EH (cell line): ENCODE results near the gene OGDH.
"Not testable (repeated sequence)": the region's sequence is repeated elsewhere in the genome, so short reads cannot be mapped to it uniquely, and the experiment has no call there.

Source experiments
- DNase-seq: peaks from one replicate; pipeline ENCODE4 v3.0.0-alpha.2; 2015; ENCODE audit warnings: low read depth

Gene OGDH

DNA sequence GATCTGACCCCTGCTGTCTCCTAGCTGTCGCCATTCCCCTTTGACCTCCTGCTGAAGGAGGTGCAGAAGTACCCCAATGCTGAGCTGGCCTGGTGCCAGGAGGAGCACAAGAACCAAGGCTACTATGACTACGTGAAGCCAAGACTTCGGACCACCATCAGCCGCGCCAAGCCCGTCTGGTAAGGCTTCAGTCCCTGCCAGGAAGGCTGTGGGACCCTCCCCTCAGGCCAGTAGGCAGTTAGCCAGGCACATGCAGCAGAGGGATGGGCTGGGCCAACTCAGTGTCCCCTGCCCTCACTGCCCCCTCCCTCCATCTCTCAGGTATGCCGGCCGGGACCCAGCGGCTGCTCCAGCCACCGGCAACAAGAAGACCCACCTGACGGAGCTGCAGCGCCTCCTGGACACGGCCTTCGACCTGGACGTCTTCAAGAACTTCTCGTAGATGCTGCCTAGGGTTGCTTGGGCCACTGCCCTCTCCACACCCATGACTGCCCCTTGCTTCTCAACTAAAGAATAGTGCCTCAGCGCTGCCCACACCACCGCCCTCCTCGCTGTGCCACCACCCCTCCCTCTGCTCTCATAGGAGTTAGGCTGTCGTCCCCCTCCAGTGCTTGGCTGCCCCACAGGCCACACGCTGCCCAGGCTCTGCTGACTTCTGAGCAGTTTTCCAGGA, 101.3 kb downstream of the OGDH start:
- DNase-seq: no peak

DNA sequence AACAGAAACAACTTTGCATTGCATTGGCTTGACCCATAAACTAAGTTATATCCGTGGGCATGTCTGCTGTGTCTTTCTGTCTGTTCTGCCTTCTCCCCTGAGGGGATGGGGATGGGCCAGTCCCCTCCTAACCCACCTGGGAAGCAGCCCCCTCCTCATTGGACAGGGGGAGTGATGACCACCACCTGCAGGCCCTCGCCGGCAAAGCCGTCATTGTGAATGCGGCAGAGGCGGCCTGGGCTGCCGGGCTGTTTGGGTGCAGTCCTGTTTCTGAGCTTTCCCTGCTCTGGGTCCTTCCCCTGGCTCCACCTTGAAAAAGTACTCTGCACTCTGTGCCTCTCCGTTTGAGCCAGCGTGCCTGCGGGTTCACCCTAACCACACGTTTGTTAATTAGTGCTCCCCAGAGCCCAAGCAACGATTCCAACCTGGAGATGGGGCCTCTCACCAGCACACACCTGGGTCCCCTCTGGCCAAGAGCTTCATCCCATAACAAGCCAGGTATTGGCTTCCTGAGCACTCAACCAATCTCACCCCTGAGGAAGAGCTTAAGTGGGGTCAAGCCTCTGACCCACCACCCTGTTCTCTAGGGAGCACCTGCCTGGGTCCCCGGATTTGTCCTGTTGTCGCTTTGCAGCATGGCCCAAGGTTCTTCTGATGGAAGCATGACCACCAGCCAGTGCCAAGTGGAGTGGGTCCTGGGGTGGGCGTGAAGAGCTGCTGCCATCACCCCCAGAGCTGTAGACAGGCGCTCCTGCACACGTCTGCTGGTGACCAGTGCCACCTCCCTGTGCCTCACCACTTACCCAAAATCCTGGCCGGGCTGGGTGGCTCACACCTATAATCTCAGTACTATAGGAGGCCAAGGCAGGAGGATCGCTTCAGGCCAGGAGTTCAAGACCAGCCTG, 102.8 kb downstream of the OGDH start:
- no peak for DNase-seq

DNA sequence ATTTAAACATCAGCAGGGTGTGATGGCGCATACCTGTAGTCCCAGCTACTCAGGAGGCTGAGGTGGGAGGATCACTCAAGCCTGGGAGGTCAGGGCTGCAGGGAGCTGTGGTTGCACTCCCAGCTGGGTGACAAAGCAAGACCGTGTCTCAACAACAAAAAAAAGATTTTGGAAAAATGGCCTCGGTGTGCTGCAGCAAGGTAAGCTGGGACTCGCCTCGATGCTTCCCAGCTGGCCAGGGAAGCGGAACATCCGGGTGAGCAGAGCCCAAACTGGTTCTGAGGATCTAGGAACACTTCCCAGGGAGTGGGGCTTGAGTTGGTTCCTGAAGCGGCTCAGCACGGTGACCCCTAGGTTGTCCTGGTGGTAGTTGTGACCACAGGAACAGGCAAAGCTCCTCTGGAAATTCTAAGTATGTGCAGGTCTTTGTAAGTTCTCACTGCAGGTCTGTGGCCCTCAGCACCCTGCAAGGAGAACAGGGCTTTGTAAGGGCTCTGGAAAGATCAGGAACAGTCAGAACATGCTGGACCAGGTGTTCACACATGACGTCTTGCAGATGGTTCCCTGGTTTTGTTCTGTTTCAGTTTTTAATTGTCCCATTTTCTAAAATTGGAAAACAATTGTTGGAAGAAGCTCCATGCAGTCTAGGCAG, 103.6 kb downstream of the OGDH start:
- no peak for DNase-seq

DNA sequence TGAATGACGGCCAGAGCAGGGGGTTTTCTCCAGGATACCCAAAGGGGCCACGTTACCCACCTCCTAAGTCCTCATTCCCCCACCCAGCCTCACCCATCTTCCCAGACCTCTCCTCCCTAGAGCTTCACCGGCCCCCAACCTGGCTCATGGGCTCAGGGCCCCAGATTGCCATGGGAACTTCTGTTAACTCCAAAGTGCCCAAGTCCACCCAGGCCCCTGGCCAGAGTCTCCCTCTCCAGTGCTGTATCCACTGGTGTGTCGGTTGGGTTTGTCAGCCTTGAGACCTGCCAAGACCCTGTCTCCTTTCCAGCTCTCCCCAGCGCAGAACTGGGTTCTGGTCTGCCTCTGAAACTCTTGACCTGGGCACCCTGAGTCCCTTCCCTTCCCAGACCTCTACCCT, 105.1 kb downstream of the OGDH start:
- no peak for DNase-seq

DNA sequence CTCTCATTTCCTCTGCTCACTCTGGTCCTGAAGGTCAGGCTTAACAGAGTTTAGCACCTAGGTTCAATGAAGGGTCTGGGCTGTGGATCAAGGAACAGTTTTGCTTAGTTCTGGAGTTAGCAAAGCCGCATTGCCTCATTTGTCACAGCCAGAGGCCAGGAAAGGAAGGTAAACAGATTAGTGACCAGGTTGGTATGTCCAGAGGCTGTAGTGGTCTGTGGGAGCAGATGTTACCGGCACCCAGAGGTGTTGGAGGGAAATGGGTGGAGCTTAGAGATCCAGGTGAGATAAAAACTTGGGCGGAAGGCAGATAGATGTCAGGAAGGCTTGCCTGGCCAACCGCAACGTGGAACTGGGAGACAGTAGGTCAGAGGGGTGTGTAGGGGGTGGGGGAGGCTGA, 105.6 kb downstream of the OGDH start:
- DNase-seq: no peak

DNA sequence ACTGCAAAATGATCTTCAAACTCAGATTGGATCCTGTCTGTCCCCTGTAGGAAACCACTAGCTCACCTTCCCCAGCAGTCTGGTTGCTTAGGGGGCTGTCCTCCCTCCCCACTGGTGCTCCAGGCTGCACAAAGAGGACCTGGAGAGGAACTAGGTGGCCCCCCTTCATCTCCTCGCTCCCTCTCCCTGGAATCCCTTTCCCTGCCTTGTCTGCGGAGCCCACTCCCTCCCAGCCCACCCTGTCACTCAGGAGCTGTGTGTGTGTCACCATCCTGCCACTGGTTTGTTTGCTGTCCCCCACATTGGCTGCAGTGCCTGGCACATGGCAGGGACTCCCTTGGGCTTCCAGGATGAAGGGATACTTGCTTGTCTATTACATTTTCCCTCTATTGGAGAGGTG, 106.7 kb downstream of the OGDH start:
- no peak for DNase-seq

DNA sequence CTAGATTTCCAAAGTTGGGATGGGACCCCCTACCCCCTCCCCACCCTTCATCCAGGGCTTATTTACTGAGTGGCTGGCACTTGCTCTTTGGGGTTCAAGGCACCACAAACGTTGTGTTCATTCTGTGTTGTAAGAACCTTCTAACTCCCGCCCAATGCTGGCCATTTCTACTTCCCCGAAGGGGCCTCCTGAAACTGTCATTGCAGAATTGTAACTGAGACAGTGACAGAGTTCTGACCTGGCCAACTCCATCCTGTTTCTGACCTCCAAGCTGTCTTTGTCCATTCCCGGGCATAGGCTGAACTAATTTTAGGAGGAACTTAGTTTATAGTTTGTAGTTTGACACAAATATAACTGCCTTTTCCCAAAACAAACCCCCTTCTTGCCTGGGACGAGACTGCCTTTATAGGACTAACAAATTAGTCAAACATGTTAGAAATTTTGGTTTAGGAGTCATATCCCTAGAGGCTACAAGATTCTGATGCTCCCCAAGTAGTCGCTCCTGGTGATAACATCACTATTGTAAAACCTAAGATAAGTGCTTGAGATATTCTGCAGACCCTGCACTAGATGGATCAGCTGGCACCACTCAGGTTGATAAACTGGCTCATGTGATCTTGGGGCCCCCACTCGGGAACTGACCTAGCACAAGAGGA, 107.4 kb downstream of the OGDH start:
- peak; percentile 49 for DNase-seq

DNA sequence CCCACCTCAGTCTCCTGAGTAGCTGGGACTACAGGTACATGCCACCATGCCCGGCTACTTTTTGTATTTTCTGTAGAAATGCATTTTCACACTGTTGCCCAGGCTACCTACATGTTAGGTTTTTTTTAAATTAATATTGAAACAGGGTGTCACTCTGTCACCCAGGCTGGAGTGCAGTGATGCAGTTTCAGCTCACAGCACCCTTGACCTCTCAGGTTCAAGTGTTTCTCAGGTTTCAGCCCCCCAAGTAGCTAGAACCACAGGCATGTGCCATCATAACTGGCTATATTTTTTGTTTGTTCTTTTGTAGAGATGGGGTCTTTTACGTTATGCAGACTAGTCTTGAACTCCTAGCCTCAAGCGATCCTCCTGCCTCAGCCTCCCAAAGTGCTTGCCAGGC, 109.8 kb downstream of the OGDH start:
- no peak for DNase-seq

DNA sequence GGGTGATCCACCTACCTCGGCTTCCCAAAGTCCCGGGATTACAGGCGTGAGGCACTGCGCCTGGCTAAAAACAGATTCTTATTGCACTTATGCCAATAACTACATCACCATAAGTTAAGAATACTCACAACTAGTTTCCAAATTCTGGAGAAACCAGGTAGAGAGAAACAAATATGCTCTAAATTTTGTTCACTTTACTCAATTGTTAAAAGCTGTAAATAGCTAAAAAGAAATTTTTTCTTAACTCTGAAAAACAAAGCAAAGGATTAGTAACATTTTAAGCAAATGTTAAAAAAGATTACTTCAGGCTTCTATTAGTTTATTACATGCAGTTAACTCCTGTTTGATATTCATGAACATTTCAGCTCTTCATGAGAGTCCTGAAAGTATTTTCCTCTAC, 113.9 kb downstream of the OGDH start:
- DNase-seq: no peak

DNA sequence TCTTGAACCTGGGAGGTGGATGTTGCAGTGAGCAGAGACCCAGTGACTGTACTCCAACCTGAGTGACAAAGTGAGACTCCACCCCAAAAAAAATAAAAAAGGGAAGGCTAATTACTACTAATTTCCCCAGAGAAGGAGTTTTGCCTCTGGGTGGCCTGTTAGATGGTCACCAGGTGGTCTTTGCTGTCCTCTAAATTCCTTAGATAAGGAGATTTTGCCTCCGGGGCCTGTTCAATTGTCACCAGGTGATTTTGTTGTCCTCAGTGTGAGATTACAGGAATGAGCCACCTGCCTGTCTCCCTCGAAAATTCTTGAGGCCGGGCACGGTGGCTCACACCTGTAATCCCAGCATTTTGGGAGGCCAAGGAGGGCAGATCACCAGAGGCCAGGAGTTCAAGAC, 117.8 kb downstream of the OGDH start:
- DNase-seq: no peak

DNA sequence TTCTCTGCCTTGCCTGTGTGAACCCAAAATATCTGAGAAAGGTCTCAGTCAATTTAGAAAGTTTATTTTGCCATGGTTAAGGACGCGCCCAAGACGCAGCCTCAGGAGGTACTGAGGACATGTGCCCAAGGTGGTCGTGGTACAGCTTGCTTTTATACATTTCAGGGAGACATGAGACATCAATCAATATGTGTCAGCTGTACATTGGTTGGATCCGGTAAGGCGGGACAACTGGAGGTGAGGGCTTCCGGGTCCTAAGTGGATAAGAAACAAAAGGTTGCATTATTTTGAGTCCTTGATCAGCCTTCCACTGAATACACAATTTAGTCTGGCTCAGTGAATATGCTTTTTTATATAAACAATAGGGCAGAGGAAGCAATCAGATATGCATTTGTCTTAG, 119.8 kb downstream of the OGDH start:
- not testable (repeated sequence) for DNase-seq

DNA sequence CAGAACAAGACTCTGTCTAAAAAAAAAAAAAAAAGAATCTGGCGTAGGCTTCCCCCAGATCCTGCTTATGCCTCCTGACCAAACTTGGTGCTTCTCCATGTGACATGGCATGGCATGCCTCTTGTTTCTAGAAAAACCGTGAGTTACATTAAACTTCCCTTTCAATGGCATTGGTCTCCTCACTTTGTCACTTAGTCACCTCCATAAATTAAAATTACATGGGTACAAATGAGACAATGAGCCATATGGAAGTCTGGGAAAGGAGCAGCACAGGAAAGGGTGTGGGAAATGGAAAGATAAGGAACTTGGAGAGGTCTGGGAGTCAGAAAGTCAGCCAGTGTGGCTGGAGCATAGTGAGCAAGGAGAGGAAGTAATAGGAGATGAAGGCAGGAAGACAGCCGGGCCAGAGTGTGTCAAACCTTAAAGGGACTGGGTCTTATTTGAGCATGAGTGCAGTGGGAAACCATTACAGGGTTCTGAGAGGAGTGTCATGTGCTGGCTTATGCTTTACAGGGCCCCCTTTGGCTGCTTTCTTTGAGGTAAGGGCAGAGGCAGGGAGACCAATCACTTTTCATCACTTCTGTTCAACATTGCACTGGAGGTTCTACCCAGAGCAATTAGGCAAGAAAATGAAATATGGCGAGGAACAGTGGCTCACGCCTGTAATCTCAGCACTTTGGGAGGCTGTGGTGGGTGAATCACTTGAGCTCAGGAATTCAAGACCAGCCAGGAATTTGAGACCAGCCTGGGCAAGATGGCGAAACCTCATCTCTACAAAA, 120.9 kb downstream of the OGDH start:
- DNase-seq: peak; percentile 90

DNA sequence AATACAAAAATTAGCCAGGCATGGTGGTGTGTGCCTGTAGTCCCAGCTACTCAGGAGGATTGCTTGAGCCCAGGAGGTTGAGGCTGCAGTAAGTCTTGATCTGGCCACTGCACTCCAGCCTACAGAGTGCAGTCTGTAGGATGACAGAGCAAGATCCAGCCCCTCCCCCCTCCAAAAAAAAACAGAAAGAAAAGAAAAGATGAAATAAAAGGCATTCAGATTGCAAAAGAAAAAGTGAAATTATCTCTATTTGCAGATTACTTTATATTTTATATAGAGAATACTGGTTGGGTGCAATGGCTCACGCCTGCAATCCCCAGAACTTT, 121.5 kb downstream of the OGDH start:
- DNase-seq: no peak

DNA sequence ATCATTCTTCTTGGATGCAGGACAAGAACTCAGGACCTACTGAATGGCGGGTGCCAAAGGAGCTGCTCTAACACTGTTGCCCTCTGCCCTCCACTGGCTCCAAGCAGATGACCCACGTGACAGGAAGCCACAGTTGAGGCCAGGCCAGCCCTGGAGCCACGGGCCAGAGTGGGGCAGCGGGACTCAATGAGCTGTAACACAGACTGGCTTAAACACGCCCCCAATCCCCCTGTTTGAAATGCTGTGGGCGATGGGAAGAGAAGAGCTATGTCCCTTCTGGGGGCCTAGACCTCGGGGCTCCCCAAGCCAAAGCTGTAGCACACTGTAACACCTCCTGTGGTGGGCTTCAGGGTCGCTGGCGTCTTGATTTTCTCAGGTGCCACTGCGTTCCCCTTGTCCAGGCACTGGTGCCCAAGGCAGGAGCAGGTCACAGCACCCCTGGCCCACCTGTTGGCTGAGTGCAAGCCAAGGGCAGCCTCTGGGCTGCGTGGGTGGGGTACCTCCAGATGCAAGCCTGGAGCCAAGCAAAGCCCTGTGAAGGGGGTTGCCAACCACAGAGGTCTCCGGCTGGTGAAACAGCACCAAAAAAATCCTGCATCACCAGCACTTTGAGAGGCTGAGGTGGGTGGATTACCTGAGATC, 123.6 kb downstream of the OGDH start:
- DNase-seq: no peak

DNA sequence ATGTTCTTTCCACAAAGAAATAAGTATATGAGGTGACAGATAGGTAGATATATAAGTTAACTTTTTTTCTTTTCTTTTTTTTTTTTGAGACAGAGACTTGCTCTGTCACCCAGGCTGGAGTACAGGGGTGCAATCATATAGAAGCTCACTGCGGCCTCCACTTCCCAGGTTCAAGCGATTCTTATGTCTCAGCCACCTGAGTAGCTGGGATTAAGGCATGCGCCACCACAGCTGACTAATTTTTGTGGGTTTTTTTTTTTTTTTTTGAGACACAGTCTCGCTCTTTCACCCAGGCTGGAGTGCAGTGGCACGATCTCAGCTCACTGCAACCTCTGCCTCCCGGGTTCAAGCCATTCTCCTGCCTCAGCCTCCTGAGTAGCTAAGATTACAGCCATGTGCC, 126.5 kb downstream of the OGDH start:
- not testable (repeated sequence) for DNase-seq

DNA sequence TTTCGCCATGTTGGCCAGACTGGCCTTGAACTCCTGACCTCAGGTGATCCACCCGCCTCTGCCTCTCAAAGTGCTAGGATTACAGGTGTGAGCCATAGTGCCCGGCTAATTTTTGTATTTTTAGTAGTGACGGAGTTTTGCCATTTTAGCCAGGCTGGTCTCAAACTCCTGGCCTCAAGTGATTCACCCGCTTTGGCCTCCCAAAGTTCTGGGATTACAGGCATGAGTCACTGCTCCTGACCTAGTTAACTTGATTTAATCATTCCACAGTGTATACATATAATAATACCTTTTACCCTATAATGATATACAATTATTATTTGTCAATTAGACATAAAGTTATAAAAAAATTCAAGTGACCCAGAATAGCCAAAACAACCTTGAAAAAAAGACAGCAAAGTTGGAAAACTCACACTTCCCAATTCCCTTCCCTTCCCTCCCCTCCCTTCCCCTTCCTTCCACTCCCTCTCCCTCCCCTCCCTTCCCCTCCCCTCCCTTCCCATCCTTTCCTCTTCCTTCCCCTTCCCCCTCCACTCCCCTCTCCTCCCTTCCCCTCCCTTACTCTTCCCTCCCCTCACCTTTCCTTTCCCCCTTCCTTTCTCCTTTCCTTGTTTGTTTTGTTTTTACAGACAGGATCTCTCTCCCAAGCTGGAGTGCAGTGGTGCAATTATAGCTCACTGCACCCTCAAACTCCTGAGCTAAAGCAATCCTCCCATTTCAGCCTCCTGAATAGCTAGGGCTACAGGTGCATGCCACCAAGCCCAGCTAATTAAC, 127.5 kb downstream of the OGDH start:
- DNase-seq: peak; percentile 87

DNA sequence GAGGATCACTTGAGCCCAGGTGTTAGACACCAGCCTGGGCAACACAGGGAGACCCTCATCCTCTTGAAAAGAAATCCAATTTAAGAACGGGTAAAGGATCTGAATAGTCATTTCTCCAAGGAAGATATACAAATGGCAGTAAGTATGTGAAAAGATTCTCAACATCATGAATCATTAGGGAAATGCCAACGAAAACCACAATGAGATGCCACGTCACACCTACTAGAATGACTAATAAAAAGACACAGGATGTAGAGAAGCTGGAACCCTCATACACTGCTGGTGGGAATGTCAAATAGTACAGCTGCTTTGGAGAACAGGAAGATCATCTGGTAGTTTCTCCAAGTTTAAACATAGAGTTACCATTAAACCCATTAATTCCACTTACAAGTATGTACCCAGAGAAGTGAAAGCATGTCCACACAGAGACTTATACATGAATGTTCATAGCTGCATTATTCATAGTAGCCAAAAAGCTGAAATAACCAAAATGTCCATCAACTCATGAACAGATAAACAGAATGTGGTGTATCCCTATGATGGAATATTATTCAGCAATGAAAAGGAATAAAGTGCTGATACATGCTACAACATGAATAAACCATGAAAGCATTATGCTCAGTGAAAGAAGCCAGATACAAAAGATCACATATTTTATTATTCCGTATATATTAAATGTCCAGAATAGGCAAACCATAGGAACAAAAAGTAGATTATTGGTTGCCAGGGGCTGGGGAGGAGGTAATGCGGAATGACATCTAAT, 129.2 kb downstream of the OGDH start:
- peak; percentile 99 for DNase-seq

DNA sequence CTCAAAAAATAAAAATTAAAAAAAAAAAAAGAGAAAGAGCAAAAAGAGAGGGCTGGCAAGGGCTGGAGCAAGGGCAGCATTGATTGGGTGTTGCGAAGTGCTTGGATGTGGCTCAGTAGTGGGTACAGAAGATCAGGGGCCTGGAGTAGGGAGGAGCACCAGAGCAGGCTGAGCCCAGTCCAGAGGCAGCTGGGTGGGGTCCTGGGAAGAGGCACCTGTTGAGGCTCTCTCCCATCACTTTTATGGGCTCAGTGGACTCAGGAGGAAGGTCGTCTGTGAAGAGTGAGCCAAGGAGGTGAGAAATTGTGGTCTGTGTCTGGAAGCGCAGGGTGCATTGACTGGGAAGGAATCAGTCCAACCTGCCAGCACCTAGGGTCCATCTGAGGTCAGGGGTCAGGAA, 130.5 kb downstream of the OGDH start:
- no peak for DNase-seq

DNA sequence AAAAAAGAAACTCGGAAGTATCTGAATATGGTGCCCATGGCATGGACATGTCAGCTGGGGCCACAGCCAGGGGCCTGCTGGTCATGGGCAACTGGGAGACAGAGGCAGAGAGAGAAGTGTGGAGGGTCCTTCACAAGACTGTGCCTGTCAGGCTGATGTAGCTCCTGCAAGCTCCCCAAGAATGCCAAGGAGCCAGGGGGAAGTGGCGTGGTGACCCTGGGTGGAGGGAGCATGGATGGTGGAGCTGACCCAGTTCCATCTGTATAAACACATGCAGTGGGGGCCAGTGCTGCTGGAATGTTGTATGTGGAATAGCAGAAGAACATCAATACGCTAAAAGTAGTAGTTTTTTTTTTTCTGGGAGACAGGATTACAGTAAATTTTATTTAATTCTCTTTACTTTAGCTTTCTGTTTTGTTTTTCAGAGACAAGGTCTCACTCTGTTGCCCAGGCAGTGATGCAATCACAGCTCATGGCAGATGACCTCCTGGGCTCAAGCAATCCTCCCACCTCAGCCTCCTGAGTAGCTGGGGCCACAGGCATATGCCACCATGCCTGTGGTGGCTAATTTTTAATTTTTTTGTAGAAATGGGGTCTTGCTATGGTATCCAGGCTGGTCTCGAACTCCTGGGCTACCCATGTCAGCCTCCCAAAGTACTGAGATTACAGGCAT, 131.8 kb downstream of the OGDH start:
- peak; percentile 37 for DNase-seq
